Kidney epithelial cell (primary cell): Measurements from ENCODE around the gene MSLN. TPM values are rescaled to one million over a fixed set of nuclear protein-coding genes. Genes with fewer than 3 reads are reported as not detected.
"Not testable (repeated sequence)": the region's sequence is repeated elsewhere in the genome, so short reads cannot be mapped to it uniquely, and the experiment has no call there.

Experiments used
- DNase-seq: peaks from one replicate; pipeline ENCODE4 v3.0.0-alpha.2; 2010; ENCODE audit warnings: low read depth
- H3K27me3 ChIP-seq: 2 replicates; pipeline ENCODE4 v1.6.0; 2011; ENCODE audit warnings: low read length; ENCODE audit not compliant: control insufficient read depth, insufficient read depth
- H3K36me3 ChIP-seq: 2 replicates; pipeline ENCODE4 v1.5.1; 2011; ENCODE audit warnings: low read length; ENCODE audit not compliant: control insufficient read depth, insufficient read depth
- H3K4me3 ChIP-seq: 2 replicates; pipeline ENCODE4 v1.5.1; 2011; ENCODE audit warnings: low read depth, mild to moderate bottlenecking, control low read depth, low read length
- total RNA-seq: library from RNA; depleted of rRNA; stranded (reverse); fragments of >200 nt; gene quantifications from 2 replicates; pipeline ENCODE4 v1.2.3, GENCODE V29; 2015
- TF ChIP-seq, protein P1 (sequence below): IDR thresholded peaks from 2 replicates; pipeline ENCODE4 v1.5.1; 2011; ENCODE audit warnings: mild to moderate bottlenecking, moderate library complexity, low read length, control low read depth, inconsistent platforms; ENCODE audit not compliant: insufficient read depth, poor library complexity, severe bottlenecking

Gene MSLN
- total RNA-seq, 1 donor from 2014 or later: 8.6 TPM

DNA sequence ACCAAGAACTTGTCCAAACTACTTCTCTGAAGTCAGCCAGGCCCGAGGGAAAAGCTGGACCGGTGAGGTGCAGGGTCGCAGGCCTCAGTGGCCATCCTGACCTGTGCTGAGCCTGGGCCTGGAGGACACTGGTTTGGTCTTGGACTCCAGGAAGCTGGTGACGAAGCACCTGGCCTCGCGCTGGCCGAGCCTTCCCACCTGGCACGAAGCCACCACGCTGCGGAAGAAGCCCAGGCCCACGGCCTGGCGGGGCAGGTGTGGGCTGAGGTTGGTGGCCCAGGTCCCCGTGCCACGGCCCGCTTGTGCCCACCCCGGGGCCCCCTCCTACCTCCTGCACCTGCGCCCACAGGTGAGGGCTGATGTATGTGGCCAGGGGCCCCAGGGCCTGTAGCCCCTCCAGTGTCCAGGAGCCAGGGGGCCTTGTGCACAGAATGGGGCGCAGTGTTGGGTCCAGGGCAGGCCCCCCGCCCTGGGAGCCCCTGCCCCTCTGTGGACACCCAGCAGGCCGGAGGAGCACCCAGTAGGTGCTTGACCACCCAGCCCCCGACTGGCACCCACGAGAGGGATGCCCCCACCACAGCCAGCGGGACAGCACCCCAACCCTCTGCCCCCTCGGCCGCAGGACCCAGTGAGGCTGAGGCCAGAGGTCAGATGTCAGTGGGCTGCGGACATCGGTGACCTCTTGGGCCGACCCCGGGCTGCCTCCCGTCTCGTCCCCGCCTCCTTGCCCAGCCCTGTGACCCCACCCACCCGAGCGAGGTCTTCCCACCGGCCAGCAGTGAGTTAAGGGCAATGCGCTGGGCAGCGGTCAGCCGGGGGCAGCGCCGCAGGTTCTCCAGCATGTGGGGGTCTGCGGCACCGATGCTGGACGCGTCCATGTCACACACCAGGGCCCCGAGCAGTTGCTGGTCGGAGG is 13.8 kb downstream of the MSLN start:
- no peaks in the 10 kb centered on the region for H3K27me3 ChIP-seq
- no peak for DNase-seq
- no peaks in the 10 kb centered on the region for H3K36me3 ChIP-seq
- no peak overlapping the region for H3K4me3 ChIP-seq
- TF ChIP-seq, protein P1, sequence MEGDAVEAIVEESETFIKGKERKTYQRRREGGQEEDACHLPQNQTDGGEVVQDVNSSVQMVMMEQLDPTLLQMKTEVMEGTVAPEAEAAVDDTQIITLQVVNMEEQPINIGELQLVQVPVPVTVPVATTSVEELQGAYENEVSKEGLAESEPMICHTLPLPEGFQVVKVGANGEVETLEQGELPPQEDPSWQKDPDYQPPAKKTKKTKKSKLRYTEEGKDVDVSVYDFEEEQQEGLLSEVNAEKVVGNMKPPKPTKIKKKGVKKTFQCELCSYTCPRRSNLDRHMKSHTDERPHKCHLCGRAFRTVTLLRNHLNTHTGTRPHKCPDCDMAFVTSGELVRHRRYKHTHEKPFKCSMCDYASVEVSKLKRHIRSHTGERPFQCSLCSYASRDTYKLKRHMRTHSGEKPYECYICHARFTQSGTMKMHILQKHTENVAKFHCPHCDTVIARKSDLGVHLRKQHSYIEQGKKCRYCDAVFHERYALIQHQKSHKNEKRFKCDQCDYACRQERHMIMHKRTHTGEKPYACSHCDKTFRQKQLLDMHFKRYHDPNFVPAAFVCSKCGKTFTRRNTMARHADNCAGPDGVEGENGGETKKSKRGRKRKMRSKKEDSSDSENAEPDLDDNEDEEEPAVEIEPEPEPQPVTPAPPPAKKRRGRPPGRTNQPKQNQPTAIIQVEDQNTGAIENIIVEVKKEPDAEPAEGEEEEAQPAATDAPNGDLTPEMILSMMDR: no peak

GRCh38 chr16:775236-775796 is 14.8 kb downstream of the MSLN start:
- H3K36me3 ChIP-seq: no peaks in the 10 kb centered on the region
- H3K4me3 ChIP-seq: no peak overlapping the region
- TF ChIP-seq, protein P1: no peak
- no peaks in the 10 kb centered on the region for H3K27me3 ChIP-seq
- no peak for DNase-seq

GRCh38 chr16:776298-776697 is 15.8 kb downstream of the MSLN start:
- H3K4me3 ChIP-seq, H3K27me3 ChIP-seq, H3K36me3 ChIP-seq, DNase-seq: not testable (repeated sequence)

DNA sequence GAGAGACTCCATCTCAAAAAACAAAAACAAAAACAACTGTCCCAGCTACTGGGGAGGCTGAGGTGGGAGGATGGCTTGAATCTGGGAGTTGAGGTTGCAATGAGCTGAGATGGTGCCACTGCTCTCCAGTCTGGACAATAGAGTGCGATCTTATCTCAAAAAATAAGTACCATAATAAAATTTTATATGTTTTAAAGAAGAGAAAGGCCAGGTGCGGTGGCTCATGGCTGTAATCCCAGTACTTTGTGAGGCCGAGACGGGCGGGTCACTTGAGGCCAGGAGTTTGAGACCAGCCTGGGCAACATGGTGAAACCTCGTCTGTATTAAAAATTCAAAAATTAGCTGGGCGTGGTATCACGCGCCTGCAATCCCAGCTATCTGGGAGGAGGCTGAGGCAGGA is 16.3 kb downstream of the MSLN start:
- no peak overlapping the region for H3K4me3 ChIP-seq
- TF ChIP-seq, protein P1: no peak
- DNase-seq: no peak
- no peaks in the 10 kb centered on the region for H3K36me3 ChIP-seq
- H3K27me3 ChIP-seq: peaks cover 10% of the 10 kb centered on the region

GRCh38 chr16:777826-778225 is 17.3 kb downstream of the MSLN start:
- TF ChIP-seq, protein P1: no peak
- DNase-seq: no peak
- no peak overlapping the region for H3K4me3 ChIP-seq
- peaks cover 16% of the 10 kb centered on the region for H3K27me3 ChIP-seq
- H3K36me3 ChIP-seq: no peaks in the 10 kb centered on the region

- TF ChIP-seq, protein P1: no peak
- peaks cover 21% of the 10 kb centered on the region for H3K27me3 ChIP-seq
- no peaks in the 10 kb centered on the region for H3K36me3 ChIP-seq
- no peak for DNase-seq
- no peak overlapping the region for H3K4me3 ChIP-seq
Observed at GRCh38 chr16:778447-778846, 17.9 kb downstream of the MSLN start.
